BLaER1 treated with 17β-estradiol and CSF1 and Interleukin-3, amounts not matched to agents 10 nM and 100 nM (cell line): ENCODE results near the gene NR3C1.

Experiments used
- H3K27ac ChIP-seq, 11 experiments: shearing (Covaris generic); formaldehyde crosslinking; 2 replicates each; pipeline ENCODE4 v1.8.1; 2022
- H3K27me3 ChIP-seq, 11 experiments: shearing (Covaris generic); formaldehyde crosslinking; 2 replicates each; pipeline ENCODE4 v1.8.1; 2022
- H3K36me3 ChIP-seq, 11 experiments: shearing (Covaris generic); formaldehyde crosslinking; 2 replicates each; pipeline ENCODE4 v1.8.1; 2022
- H3K4me1 ChIP-seq, 10 experiments: shearing (Covaris generic); formaldehyde crosslinking; 2 replicates each; pipeline ENCODE4 v1.8.1; 2022
- H3K4me2 ChIP-seq, 11 experiments: shearing (Covaris generic); formaldehyde crosslinking; 2 replicates each; pipeline ENCODE4 v1.8.1; 2022
- H3K4me3 ChIP-seq, 10 experiments: shearing (Covaris generic); formaldehyde crosslinking; 2 replicates each; pipeline ENCODE4 v1.8.1; 2022
- H3K9ac ChIP-seq, 11 experiments: shearing (Covaris generic); formaldehyde crosslinking; 2 replicates each; pipeline ENCODE4 v1.8.1; 2022
- H3K9me3 ChIP-seq, 11 experiments: shearing (Covaris generic); formaldehyde crosslinking; replicated peaks in 1 of 11; 2 replicates each; pipeline ENCODE4 v1.8.1; 2022
- H4K20me1 ChIP-seq, 11 experiments: shearing (Covaris generic); formaldehyde crosslinking; 2 replicates each; pipeline ENCODE4 v1.8.1; 2022
- Cebpa-rat ChIP-seq, 11 experiments: shearing (Covaris generic); IDR thresholded peaks; 2 replicates each; pipeline ENCODE4 v1.8.1; 2022

The NR3C1 gene

GRCh38 chr5:143417503-143418139 lies 14.1 kb upstream of the NR3C1 start:
- no peak for TF ChIP-seq Cebpa-rat (IDR thresholded peaks at IDR 0.05)
- Histone ChIP-seq H3K4me3 (no peak overlapping the region), H3K4me2 (peak overlapping the region in 2 of 11 experiments; percentile 51 to 57; a peak in 5 of 22 replicates), H3K9me3 (peaks cover 0 to 8% (median 0%) of the 10 kb centered on the region in 11 experiments; a peak in 1 of 22 replicates), H3K27ac (no peak overlapping the region), H4K20me1 (no peaks in the 10 kb centered on the region), H3K36me3 (no peaks in the 10 kb centered on the region), H3K4me1 (peaks cover 0 to 29% (median 6%) of the 10 kb centered on the region in 10 experiments; a peak in 10 of 20 replicates), H3K27me3 (no peaks in the 10 kb centered on the region), H3K9ac (no peak overlapping the region)

GRCh38 chr5:143416411-143416810 lies 12.9 kb upstream of the NR3C1 start:
- H3K9me3 ChIP-seq = 0 out of 22 replicates have a peak, but pooled peaks cover 0 to 4% (median 0%) of the 10 kb centered on the region in 11 experiments
- H4K20me1 ChIP-seq = no peaks in the 10 kb centered on the region
- H3K36me3 ChIP-seq = no peaks in the 10 kb centered on the region
- H3K4me1 ChIP-seq = peaks cover 0 to 29% (median 6%) of the 10 kb centered on the region in 10 experiments; a peak in 10 of 20 replicates
- no peak overlapping the region for H3K4me2 ChIP-seq
- H3K9ac ChIP-seq = no peak overlapping the region
- H3K4me3 ChIP-seq = no peak overlapping the region
- H3K27me3 ChIP-seq = no peaks in the 10 kb centered on the region
- TF ChIP-seq Cebpa-rat (IDR thresholded peaks at IDR 0.05) = no peak
- no peak overlapping the region for H3K27ac ChIP-seq

- Histone ChIP-seq H3K9me3 (no peaks in the 10 kb centered on the region), H3K27ac (no peak overlapping the region), H4K20me1 (no peaks in the 10 kb centered on the region), H3K4me2 (peak overlapping the region in 5 of 11 experiments; percentile 24 to 66 (median 52); a peak in 10 of 22 replicates), H3K36me3 (no peaks in the 10 kb centered on the region), H3K4me3 (no peak overlapping the region), H3K9ac (no peak overlapping the region), H3K27me3 (no peaks in the 10 kb centered on the region), H3K4me1 (peaks cover 0 to 29% (median 6%) of the 10 kb centered on the region in 10 experiments; a peak in 10 of 20 replicates)
- no peak for TF ChIP-seq Cebpa-rat (IDR thresholded peaks at IDR 0.05)
These were observed 10.6 kb upstream of the NR3C1 start for GRCh38 chr5:143413958-143414669.

GRCh38 chr5:143412661-143413342 lies 9.3 kb upstream of the NR3C1 start:
- Histone ChIP-seq H3K36me3 (no peaks in the 10 kb centered on the region), H4K20me1 (no peaks in the 10 kb centered on the region), H3K27ac (no peak overlapping the region), H3K27me3 (no peaks in the 10 kb centered on the region), H3K9ac (no peak overlapping the region), H3K4me2 (no peak overlapping the region), H3K9me3 (no peaks in the 10 kb centered on the region), H3K4me1 (peaks cover 0 to 19% (median 5%) of the 10 kb centered on the region in 10 experiments; a peak in 10 of 20 replicates), H3K4me3 (no peak overlapping the region)
- TF ChIP-seq Cebpa-rat (IDR thresholded peaks at IDR 0.05) = no peak

GRCh38 chr5:143409926-143410325 lies 6.4 kb upstream of the NR3C1 start:
- Histone ChIP-seq H3K4me1 (peaks cover 0 to 24% (median 6%) of the 10 kb centered on the region in 10 experiments; a peak in 10 of 20 replicates), H3K27ac (no peak overlapping the region), H3K27me3 (no peaks in the 10 kb centered on the region)

GRCh38 chr5:143406408-143406807 lies 2.9 kb upstream of the NR3C1 start:
- H3K27me3 ChIP-seq = peaks cover 0 to 12% (median 4%) of the 10 kb centered on the region in 11 experiments; a peak in 8 of 22 replicates
- peaks cover 0 to 10% (median 1%) of the 10 kb centered on the region in 10 experiments; a peak in 3 of 20 replicates for H3K4me1 ChIP-seq
- peaks cover 13 to 18% (median 15%) of the 10 kb centered on the region in 11 experiments for H4K20me1 ChIP-seq
- peak overlapping the region in 1 of 11 experiments; percentile 99; a peak in 1 of 22 replicates for H3K27ac ChIP-seq
- 0 out of 22 replicates have a peak, but pooled peaks cover 0 to 2% (median 0%) of the 10 kb centered on the region in 11 experiments for H3K36me3 ChIP-seq
- peak overlapping the region in 4 of 11 experiments; percentile 94 to 97 (median 96); a peak in 6 of 22 replicates for H3K4me2 ChIP-seq
- TF ChIP-seq Cebpa-rat (IDR thresholded peaks at IDR 0.05) = no peak
- peak overlapping the region in 2 of 10 experiments; percentile 94 to 95; a peak in 1 of 20 replicates for H3K4me3 ChIP-seq
- no peak overlapping the region for H3K9ac ChIP-seq
- H3K9me3 ChIP-seq = no peaks in the 10 kb centered on the region

More at GRCh38 chr5:143409926-143410325, 6.4 kb upstream of the NR3C1 start:
- no peak overlapping the region; a peak in 1 of 22 replicates for H3K4me2 ChIP-seq
- H3K36me3 ChIP-seq = no peaks in the 10 kb centered on the region
- H3K9ac ChIP-seq = no peak overlapping the region
- H3K9me3 ChIP-seq = no peaks in the 10 kb centered on the region
- TF ChIP-seq Cebpa-rat (IDR thresholded peaks at IDR 0.05) = no peak
- no peaks in the 10 kb centered on the region for H4K20me1 ChIP-seq
- H3K4me3 ChIP-seq = no peak overlapping the region

- Histone ChIP-seq H3K4me2 (peak overlapping the region; percentile 87 to 97 (median 95)), H4K20me1 (peaks cover 20 to 24% (median 22%) of the 10 kb centered on the region in 11 experiments), H3K36me3 (peaks cover 0 to 5% (median under 1%) of the 10 kb centered on the region in 11 experiments; a peak in 6 of 22 replicates), H3K4me1 (peaks cover 0 to 11% (median 3%) of the 10 kb centered on the region in 10 experiments; a peak in 5 of 20 replicates), H3K27ac (peak overlapping the region; percentile 96 to 100 (median 99)), H3K4me3 (peak overlapping the region; percentile 86 to 99 (median 96)), H3K27me3 (peaks cover 0 to 15% (median 4%) of the 10 kb centered on the region in 11 experiments; a peak in 8 of 22 replicates), H3K9me3 (no peaks in the 10 kb centered on the region), H3K9ac (peak overlapping the region; percentile 92 to 99 (median 98))
- no peak for TF ChIP-seq Cebpa-rat (IDR thresholded peaks at IDR 0.05)
These were observed 2.3 kb upstream of the NR3C1 start for GRCh38 chr5:143405849-143406098.

- TF ChIP-seq Cebpa-rat (IDR thresholded peaks at IDR 0.05) = no peak
- peaks cover 3 to 10% (median 6%) of the 10 kb centered on the region in 11 experiments; a peak in 21 of 22 replicates for H3K36me3 ChIP-seq
- H3K27ac ChIP-seq = peak overlapping the region; percentile 96 to 100 (median 99)
- peaks cover 25 to 30% (median 27%) of the 10 kb centered on the region in 11 experiments for H4K20me1 ChIP-seq
- peak overlapping the region; percentile 86 to 99 (median 96) for H3K4me3 ChIP-seq
- peaks cover 0 to 16% (median 7%) of the 10 kb centered on the region in 10 experiments; a peak in 12 of 20 replicates for H3K4me1 ChIP-seq
- no peaks in the 10 kb centered on the region for H3K9me3 ChIP-seq
- peak overlapping the region; percentile 87 to 97 (median 95) for H3K4me2 ChIP-seq
- H3K27me3 ChIP-seq = peaks cover 0 to 20% (median 4%) of the 10 kb centered on the region in 11 experiments; a peak in 8 of 22 replicates
- peak overlapping the region; percentile 92 to 99 (median 98) for H3K9ac ChIP-seq
These were observed 1.8 kb upstream of the NR3C1 start for GRCh38 chr5:143405063-143405848.
